AG10803 (cell line): ENCODE measurements around the gene NDE1.

Experiments used
- DNase-seq: peaks from one replicate; pipeline ENCODE4 v3.0.0; 2010; ENCODE audit warnings: low read depth
- H3K4me3 ChIP-seq: 2 replicates; pipeline ENCODE4 v1.5.1; 2011; ENCODE audit warnings: mild to moderate bottlenecking, low read length, control low read depth
- TF ChIP-seq, protein P1 (sequence below): conservative IDR thresholded peaks from 2 replicates; pipeline ENCODE4 v1.5.1; 2011; ENCODE audit warnings: mild to moderate bottlenecking, low read length, control low read depth, inconsistent platforms

Gene NDE1

DNA sequence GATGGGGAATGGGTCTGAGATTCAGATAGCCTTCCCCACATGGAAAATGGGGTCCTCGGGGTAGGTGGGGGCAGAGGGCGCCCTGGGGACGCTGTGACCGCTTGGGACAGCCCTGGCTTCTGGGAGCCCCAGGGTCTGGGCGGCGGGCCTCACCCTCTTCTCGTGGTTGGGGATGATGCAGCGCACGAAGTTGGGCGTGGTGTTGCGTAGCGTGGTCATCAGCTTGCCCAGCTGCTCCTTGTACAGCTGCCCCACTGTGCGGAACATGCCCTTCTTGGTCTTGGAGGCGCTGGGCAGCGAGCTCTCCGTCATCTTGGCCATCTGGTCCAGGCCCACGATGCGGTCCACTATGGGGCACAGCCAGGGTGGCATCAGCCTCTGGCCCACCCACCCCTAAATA lies 99.9 kb downstream of the NDE1 start:
- no peak overlapping the region for H3K4me3 ChIP-seq
- TF ChIP-seq, protein P1, sequence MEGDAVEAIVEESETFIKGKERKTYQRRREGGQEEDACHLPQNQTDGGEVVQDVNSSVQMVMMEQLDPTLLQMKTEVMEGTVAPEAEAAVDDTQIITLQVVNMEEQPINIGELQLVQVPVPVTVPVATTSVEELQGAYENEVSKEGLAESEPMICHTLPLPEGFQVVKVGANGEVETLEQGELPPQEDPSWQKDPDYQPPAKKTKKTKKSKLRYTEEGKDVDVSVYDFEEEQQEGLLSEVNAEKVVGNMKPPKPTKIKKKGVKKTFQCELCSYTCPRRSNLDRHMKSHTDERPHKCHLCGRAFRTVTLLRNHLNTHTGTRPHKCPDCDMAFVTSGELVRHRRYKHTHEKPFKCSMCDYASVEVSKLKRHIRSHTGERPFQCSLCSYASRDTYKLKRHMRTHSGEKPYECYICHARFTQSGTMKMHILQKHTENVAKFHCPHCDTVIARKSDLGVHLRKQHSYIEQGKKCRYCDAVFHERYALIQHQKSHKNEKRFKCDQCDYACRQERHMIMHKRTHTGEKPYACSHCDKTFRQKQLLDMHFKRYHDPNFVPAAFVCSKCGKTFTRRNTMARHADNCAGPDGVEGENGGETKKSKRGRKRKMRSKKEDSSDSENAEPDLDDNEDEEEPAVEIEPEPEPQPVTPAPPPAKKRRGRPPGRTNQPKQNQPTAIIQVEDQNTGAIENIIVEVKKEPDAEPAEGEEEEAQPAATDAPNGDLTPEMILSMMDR, result no peak
- no peak for DNase-seq

DNA sequence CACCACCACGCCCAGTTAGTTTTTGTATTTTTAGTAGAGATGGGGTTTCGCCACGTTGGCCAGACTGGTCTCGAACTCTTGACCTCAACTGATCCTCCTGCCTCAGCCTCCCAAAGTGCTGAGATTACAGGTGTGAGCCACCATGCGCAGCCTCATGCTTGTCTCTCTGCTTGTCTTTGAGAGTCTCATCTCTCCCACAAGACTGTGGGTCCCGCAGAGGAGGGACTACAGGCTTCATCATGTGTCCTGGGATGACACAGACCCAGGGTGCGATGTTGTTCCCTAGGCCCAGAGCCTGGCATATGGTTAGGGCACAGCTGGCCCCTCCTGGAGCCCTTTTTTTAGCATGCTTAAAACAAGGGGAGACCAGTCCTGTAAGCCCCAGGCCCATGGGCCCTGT lies 101.9 kb downstream of the NDE1 start:
- no peak overlapping the region for H3K4me3 ChIP-seq
- TF ChIP-seq, protein P1, result no peak
- DNase-seq, result no peak

DNA sequence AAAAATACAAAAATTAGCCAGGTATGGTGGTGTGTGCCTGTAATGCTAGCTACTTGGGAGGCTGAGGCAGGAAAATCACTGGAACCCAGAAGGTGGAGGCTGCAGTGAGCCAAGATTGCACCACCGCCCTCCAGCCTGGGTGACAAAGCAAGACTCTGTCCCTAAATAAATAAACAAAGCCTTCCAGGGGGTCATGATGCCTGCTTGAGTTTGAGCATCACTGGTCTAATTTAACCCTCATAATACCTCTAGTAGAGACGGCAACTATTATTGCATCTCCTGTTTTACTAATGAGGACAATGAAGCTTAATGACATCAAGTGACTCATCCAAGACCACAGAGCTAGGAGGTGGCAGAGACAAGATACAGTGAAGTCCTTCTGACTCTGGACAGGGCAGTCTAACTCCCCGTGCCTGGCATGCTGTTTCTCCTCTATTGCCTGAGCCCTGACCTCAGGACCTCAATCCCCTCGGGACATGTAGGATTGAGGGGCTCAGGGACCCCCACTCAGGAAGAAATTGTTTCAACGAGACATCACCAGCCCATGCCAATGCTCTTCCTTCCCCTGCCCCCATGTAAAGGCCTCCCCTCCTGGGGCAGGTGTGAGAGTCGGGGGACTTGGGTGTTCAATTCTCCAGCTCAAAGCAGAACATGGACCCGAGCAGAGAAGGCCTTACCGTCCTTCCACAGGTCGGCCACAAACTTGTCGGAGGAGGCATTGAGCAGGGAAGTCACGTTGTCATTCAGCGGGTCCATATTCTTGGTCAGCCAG lies 102.9 kb downstream of the NDE1 start:
- TF ChIP-seq, protein P1, result no peak
- DNase-seq, result no peak
- no peak overlapping the region for H3K4me3 ChIP-seq

DNA sequence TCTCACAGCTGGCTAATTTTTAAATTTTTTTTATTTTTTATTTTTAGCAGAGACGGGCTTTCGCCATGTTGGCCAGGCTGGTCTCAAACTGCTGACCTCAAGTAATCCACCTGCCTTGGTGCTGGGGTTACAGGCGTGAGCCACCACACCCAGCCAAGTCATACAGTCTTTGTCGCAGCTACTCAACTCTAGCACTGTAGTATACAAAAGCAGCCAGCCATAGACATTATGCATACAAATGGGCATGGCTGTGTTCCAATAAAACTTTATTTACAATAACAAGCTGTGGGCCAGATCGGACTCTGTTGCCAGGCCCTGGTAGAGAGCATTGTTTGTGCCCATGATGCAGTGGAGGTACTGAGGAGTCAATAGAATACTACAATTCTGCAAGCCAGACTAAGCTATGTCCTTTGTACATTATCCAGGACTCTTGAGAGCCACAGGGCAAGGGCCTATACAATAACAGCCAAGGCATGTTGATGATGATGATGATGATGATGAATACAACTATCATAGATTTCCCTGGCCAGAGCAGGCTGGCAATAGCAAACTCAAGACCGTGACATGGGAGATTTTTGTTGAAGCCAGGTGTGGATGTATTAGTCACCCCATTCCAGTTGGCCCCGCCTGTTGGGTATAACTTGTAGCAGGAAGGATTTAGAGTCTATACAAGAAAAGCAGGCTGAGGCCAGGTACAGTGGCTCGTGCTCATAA lies 104.9 kb downstream of the NDE1 start:
- no peak for DNase-seq
- H3K4me3 ChIP-seq, result no peak overlapping the region
- TF ChIP-seq, protein P1, result no peak

DNA sequence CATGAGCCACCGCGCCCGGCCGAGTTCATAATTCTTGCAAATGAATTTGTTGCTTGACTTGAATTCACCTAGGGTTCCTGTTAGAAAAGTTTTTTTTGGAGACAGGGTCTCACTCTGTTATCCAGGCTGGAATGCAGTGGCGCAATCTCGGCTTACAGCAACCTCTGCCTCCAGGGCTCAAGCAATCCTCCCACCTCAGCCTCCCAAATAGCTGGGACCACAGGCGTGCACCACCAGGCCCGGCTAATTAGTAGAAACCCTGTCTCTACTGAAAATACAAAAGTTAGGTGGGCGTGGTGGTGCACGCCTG lies 107.0 kb downstream of the NDE1 start:
- TF ChIP-seq, protein P1, result no peak
- H3K4me3 ChIP-seq, result no peak overlapping the region
- DNase-seq, result no peak

DNA sequence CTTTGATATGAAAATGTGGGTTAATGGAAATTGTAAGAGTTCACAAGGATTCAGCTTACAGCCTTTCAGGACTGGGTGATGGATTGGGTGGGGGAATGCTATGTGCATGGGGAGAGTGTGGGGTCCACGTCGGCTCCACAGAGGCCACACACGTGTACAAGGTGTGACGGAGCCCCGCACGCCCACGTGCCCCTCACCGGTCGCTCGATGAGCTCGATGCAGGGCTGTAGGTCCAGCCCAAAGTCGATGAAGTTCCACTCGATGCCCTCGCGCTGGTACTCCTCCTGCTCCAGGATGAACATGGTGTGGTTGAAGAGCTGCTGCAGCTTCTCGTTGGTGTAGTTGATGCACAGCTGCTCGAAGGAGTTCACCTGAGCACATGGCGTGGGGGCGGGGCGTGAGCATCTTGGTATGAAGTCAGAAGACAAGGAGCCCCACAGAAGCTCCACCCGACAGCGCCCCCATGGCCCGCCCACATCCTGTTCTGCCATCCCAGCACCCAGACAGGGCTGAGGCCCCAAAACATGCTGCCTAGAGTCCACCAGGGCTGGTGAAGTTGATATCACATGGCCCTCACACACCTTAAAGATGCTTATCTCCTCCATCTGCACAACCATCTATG lies 107.7 kb downstream of the NDE1 start:
- no peak overlapping the region for H3K4me3 ChIP-seq
- TF ChIP-seq, protein P1, result no peak
- no peak for DNase-seq
